Lung (tissue), 12 donors: ENCODE measurements around the gene ANKRD33B. TPM values are rescaled to one million over a fixed set of nuclear protein-coding genes. Genes with fewer than 3 reads are reported as not detected.

Source experiments
- ATAC-seq: fragments of 200-7000 bp; cut with Tn5 transposase; one replicate; pipeline ENCODE4 v1.9.1; 2020; ENCODE audit warnings: moderate number of reproducible peaks; ENCODE audit not compliant: insufficient read depth, low FRiP score
- DNase-seq, 3 donors: peaks; one replicate each; pipeline ENCODE4 v3.0.0-alpha.2; 2013 to 2017
- H3K27ac ChIP-seq, 2 donors: one replicate each; pipeline ENCODE4 v1.5.1; 2013; ENCODE audit warnings: mild to moderate bottlenecking in 2 of 2, moderate library complexity in 2 of 2, control low read depth in 1 of 2, inconsistent platforms in 1 of 2, low read depth in 1 of 2, low read length in 1 of 2
- H3K27me3 ChIP-seq, 3 donors: one replicate each; pipeline ENCODE4 v1.5.1; 2013; ENCODE audit warnings: low read length in 2 of 3; ENCODE audit not compliant: control insufficient read depth in 3 of 3, insufficient read depth in 3 of 3
- H3K36me3 ChIP-seq, 4 donors: one replicate each; pipeline ENCODE4 v1.5.1; 2013; ENCODE audit warnings: low read length in 4 of 4, mild to moderate bottlenecking in 1 of 4, moderate library complexity in 1 of 4; ENCODE audit not compliant: control insufficient read depth in 4 of 4, insufficient read depth in 4 of 4
- H3K4me1 ChIP-seq, 5 donors: one replicate each; pipeline ENCODE4 v1.5.1; 2013; ENCODE audit warnings: low read length in 5 of 5, mild to moderate bottlenecking in 2 of 5, moderate library complexity in 1 of 5; ENCODE audit not compliant: control insufficient read depth in 5 of 5, insufficient read depth in 5 of 5
- H3K4me3 ChIP-seq: one replicate; pipeline ENCODE4 v1.5.1; 2013; ENCODE audit warnings: mild to moderate bottlenecking, control low read depth, moderate library complexity
- H3K9ac ChIP-seq, 2 donors: one replicate each; pipeline ENCODE4 v1.5.1; 2013; ENCODE audit warnings: low read length in 2 of 2, control low read depth in 1 of 2; ENCODE audit not compliant: insufficient read depth in 1 of 2
- H3K9me3 ChIP-seq, 4 donors: one replicate each; pipeline ENCODE4 v1.5.1; 2013; ENCODE audit warnings: low read length in 3 of 4, mild to moderate bottlenecking in 1 of 4, moderate library complexity in 1 of 4; ENCODE audit not compliant: control insufficient read depth in 4 of 4, insufficient read depth in 3 of 4
- CTCF ChIP-seq: IDR thresholded peaks from 2 replicates; pipeline ENCODE4 v1.5.1; 2012; ENCODE audit warnings: mild to moderate bottlenecking; ENCODE audit errors: control extremely low read depth, extremely low read depth
- WGBS, 2 donors: extraction: QIAGEN DNeasy Blood & Tissue Kit; methylation state at CpG; one replicate each; pipeline ENCODE4 v1.1.7; 2013; 5-methylcytosine and 5-hydroxymethylcytosine counted together
- polyA plus RNA-seq, 2 donors: library from polyadenylated mRNA; stranded (reverse); fragments of 200-250 nt; gene quantifications; one replicate each; pipeline ENCODE4 v1.2.1, GENCODE V29; 2013
- total RNA-seq, 2 donors: library from RNA; depleted of rRNA in 1 of 2; stranded (reverse); fragments of >200 nt in 1 of 2; gene quantifications; one replicate each; pipeline ENCODE4 v1.2.1, GENCODE V29; 2014 to 2021
- donor health status: control.
- donor health status: control.
- donor health status: Bipolar disorder and iron deficiency.
- donor health status: healthy.
- donor health status: DM: yes; HTN: yes; CAD: no.

Gene ANKRD33B
- total and polyA plus RNA-seq, 4 donors, result 1.0 to 6.3 (median 2.1) TPM

- Histone ChIP-seq H3K9ac (no peak overlapping the region), H3K4me3 (no peak overlapping the region), H3K36me3 (no peaks in the 10 kb centered on the region), H3K27me3 (no peaks in the 10 kb centered on the region), H3K27ac (no peak overlapping the region), H3K9me3 (peaks cover 0 to 4% (median 0%) of the 10 kb centered on the region in 4 donors), H3K4me1 (peaks cover 0 to 2% (median 0%) of the 10 kb centered on the region in 5 donors)
- ATAC-seq (no peak), DNase-seq (no peak)
- 92 to 99% methylated on average over 4 of the region's 4 CpGs for WGBS, 2 donors
- no peak for TF ChIP-seq CTCF
These were observed 41.7 kb upstream of the ANKRD33B start for GRCh38 chr5:10522224-10522611.

DNA sequence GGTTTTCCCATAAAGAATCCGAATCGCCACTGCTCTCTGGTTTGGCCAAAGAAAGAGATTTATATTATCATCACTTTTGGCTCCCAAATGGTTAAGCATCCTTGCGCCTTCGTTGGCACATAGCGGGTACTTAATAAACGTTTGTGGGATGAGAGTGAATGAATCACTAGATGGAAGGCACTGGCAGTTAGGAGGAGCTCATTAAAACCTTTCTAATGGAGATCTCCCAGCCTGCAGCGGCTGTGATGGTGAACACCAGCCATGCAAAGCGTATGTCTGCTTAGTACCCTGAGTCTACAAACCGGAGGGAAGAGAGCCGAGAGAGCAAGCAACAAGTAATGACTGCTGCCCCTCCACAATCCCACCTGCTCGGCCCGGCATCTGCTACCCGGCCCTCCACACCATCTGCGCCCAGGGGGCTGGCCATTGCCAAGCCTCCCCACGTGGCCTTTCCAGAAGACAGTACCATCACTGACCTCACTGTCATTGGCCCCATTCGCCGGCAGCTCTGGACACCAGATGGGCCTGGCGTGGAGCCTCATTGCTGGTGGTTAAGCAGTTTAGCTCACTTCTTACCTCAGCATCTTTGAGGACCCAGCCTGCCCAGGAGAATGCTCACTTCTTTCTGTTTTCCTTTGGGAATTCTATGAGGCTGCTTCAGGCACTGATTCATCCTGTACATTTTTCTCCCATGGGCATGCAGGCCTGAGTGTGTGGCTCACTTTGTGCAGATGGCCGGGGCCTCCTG lies 39.3 kb upstream of the ANKRD33B start:
- Histone ChIP-seq H3K9ac (no peak overlapping the region), H3K36me3 (no peaks in the 10 kb centered on the region), H3K4me3 (no peak overlapping the region), H3K9me3 (peaks cover 0 to 4% (median 0%) of the 10 kb centered on the region in 4 donors), H3K4me1 (peaks cover 0 to 2% (median 0%) of the 10 kb centered on the region in 5 donors), H3K27ac (no peak overlapping the region), H3K27me3 (peaks cover 0 to 2% (median 0%) of the 10 kb centered on the region in 3 donors)
- DNase-seq, result no peak
- no peak for ATAC-seq
- no peak for TF ChIP-seq CTCF
- 90 to 92% methylated on average over 19 of the region's 19 CpGs for WGBS, 2 donors

DNA sequence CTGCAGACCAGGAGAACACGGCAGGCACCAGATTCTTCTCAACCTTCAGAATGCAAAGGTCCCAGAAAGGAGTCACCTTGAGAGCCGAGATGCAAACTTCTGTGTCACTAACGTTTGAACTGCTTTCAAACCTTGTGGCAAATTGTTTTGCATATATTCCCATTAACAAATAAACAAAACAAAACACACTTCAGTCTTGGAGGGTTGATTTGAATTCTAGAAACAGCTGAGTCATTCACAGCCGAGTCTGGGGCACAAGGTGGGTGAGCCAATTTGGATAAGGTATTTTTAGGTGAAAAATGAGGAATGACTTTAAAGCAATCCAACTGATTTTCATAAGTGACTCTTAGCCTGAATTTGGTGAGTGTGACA lies 38.8 kb upstream of the ANKRD33B start:
- DNase-seq (no peak), ATAC-seq (no peak)
- Histone ChIP-seq H3K4me1 (peaks cover 0 to 2% (median 0%) of the 10 kb centered on the region in 5 donors), H3K9ac (no peak overlapping the region), H3K27ac (no peak overlapping the region), H3K4me3 (no peak overlapping the region), H3K36me3 (no peaks in the 10 kb centered on the region), H3K9me3 (peaks cover 0 to 4% (median 0%) of the 10 kb centered on the region in 4 donors), H3K27me3 (peaks cover 0 to 2% (median 0%) of the 10 kb centered on the region in 3 donors)
- 65 to 72% methylated on average over 4 of the region's 4 CpGs for WGBS, 2 donors
- TF ChIP-seq CTCF, result no peak
